AG09319 (cell line): ENCODE measurements around the gene HLCS.
"Not testable (repeated sequence)": the region's sequence is repeated elsewhere in the genome, so short reads cannot be mapped to it uniquely, and the experiment has no call there.

ENCODE experiments used
- DNase-seq: peaks from one replicate; pipeline ENCODE4 v3.0.0-alpha.2; 2010; ENCODE audit warnings: low read depth; ENCODE audit errors: extremely low read depth
- TF ChIP-seq, protein P1 (sequence below): IDR thresholded peaks from 2 replicates; pipeline ENCODE4 v1.5.1; 2011; ENCODE audit warnings: low read depth, mild to moderate bottlenecking, inconsistent platforms, low read length, moderate library complexity

Gene HLCS

DNA sequence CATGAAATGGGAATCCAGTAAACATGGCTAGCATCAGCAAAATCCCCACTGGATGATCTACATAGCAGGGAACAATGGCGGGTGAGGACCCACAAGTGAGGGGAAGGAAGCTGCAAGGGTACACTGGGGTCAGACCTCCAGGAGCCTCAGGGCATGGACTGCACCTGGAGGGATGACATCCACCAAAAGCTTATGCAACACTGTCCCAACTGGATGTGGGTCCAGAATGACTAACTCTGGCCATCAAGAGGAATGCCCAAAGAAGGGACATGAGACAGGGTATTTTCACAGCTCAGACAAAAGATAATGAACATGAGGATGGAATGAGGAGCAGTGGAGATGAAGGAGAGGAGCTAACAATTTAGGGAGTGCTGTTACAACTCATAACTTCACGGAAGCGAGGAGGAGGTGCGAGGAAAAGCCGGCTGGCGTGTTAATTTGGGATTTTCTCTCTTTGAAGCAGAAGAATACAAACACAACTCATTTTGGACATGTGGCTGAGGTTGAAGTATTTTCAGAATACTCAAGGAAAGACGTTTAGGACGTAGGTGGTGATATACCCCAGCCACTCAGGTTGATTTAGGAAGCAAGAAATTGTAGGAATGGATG, 5.7 kb downstream of the HLCS start:
- TF ChIP-seq, protein P1, sequence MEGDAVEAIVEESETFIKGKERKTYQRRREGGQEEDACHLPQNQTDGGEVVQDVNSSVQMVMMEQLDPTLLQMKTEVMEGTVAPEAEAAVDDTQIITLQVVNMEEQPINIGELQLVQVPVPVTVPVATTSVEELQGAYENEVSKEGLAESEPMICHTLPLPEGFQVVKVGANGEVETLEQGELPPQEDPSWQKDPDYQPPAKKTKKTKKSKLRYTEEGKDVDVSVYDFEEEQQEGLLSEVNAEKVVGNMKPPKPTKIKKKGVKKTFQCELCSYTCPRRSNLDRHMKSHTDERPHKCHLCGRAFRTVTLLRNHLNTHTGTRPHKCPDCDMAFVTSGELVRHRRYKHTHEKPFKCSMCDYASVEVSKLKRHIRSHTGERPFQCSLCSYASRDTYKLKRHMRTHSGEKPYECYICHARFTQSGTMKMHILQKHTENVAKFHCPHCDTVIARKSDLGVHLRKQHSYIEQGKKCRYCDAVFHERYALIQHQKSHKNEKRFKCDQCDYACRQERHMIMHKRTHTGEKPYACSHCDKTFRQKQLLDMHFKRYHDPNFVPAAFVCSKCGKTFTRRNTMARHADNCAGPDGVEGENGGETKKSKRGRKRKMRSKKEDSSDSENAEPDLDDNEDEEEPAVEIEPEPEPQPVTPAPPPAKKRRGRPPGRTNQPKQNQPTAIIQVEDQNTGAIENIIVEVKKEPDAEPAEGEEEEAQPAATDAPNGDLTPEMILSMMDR: no peak
- DNase-seq: no peak

DNA sequence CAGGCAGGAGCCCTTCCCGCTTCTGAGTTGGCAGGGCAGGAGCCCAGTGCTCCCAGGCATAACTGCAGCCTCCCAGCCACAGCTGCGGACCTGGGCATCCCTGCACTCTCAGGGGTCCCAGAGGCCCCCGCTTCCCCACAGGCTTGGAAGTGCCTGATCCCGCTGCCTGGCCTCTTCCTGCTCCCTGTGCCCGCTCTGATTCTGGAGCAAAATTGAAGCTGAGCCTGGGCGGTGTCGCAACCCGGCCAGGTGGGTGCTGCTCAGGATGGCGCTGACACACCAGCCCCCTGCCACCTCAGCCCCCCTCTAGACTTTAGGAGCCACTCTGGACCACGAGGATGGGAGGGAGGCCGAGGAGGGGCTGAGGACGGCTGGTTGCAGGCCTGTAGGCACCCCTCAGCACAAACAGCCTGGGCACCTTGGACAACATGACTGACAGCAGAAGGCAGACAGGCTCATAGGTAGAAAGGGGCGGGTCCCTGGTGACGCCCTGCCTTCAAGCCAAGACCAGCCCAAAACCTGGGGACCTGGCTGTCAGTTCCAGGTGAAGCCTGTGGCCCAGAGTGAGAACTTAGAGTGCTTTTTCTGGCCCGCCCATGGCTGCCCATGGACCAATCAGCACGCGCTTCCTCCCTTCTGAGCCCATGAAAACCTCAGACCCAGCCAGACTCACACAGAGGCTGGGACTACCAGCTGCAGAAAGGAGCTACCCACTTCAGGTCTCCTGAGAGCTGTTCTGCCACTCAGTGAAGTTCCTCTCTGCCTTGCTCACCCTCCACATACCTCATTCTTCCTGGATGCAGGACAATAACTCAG, 7.2 kb downstream of the HLCS start:
- DNase-seq: no peak
- TF ChIP-seq, protein P1: no peak

GRCh38 chr21:36955783-36956182, 10.7 kb downstream of the HLCS start:
- TF ChIP-seq, protein P1: no peak
- DNase-seq: no peak

- DNase-seq: not testable (repeated sequence)
Observed at GRCh38 chr21:36952331-36952730, 14.1 kb downstream of the HLCS start.

DNA sequence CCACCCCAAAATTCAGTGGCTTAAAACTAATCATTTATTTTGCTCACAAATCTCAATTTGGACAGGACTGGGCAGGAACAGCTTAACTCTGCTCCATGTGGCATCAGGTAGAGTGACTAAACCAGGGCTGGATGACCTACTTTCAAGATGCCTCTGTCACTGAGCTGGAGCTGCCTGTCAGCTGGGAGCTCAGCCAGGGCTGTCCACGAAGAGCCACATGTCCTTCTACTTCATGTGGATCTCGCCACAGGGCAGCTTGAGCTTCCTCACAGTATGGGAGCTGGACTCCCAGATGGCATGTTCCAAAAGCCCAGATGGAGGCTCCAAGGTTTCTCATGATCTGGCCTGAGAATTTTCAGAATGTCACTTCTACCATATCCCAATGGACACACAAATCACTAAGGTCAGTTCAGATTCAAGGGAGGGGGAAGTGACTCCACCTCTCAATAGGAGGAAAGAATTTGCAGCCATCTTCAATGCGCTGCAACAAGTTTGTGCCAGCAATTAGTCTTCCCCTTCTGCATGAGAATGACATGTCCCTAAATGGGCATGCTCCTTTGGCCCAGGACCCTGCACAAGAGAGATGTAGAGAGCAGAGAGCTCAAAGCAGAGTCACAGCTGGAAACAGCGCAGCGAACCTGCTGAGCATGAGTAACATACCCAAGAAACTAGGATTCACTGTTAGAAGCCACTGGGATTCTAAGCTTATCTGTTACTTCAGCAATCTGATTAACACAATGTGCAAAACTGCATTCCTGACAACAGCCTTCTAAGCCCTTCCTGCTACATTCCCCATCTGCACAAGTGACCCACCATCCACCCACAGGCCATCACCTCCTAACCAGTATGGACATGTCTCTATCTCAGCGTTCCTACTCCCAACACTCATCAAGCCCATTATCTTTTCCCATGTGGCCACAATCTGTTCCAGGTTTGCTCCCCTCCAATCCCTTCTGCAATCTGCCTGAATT, 17.0 kb downstream of the HLCS start:
- DNase-seq: no peak
- TF ChIP-seq, protein P1: no peak

DNA sequence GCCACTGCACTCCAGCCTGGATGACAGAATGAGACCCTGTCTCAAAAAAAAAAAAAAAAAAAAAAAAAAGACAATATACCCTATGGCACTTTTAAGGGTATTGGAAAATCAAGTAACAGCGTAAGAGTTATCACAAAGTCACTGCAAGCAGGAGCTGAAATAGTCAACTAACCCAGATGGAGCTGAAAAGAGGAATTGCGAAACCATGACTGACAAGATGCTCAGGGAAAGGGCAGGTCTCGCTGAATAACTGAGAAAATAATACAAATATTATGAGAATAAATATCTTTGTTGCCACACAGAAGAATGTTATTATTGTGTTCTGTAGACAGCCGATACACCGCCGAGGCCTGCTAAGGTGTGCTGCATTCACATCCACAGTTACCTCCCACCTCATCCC, 17.8 kb downstream of the HLCS start:
- no peak for DNase-seq
- TF ChIP-seq, protein P1: no peak

DNA sequence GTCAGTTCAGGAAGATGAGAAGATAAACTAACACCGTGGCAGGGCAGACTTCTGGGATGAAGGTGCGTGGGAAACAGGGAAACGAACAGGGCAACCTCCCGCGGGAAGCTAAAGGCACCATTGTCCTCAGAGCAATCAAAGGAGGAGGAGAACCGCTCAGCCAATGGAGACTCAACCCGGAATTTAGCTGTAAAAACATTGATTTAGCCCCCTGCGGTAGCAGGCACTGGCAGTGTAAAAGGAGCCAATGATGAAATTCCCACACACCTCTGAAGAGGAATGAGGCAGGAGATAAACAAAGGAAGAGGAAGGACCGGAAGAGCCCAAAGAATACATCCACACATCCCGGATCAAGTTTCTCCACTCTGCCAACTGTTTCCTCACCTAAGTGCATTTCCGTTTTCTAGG, 19.5 kb downstream of the HLCS start:
- no peak for DNase-seq

More for the DNA sequence above, 19.5 kb downstream of the HLCS start:
- TF ChIP-seq, protein P1: no peak
